Pancreas (tissue), 10 donors: Measurements from ENCODE around the gene GRIN2D. TPM values are rescaled to one million over a fixed set of nuclear protein-coding genes. Genes with fewer than 3 reads are reported as not detected.

Source experiments
- ATAC-seq, 4 donors: fragments of 200-7000 bp; cut with Tn5 transposase; one replicate each; pipeline versions ENCODE4 v1.8.0 to v1.9.1; 2020; ENCODE audit warnings: mild to moderate bottlenecking in 4 of 4, moderate library complexity in 4 of 4
- DNase-seq, 6 donors: peaks; one replicate each; pipeline ENCODE4 v3.0.0-alpha.2; 2020
- FAIRE-seq: peaks from 2 replicates; lab custom pipeline; 2012; peaks lifted over from hg19 to GRCh38; lab: Jason Lieb, UNC
- H3K27ac ChIP-seq, 4 donors: fragments of 200-600 bp; sonication (generic); 1 replicate in 3 of 4; 2 replicates in 1 of 4; pipeline versions ENCODE4 v1.5.0 to v1.8.0; 2020
- H3K27me3 ChIP-seq, 4 donors: fragments of 200-600 bp; one replicate each; pipeline ENCODE4 v1.8.0; 2021
- H3K36me3 ChIP-seq, 3 donors: fragments of 200-600 bp; sonication (generic) in 1 of 3; one replicate each; pipeline versions ENCODE4 v1.5.0 to v1.8.0; 2020 to 2021
- H3K4me1 ChIP-seq, 3 donors: fragments of 200-600 bp; one replicate each; pipeline ENCODE4 v1.8.0; 2021
- H3K4me3 ChIP-seq, 4 donors: fragments of 200-600 bp; sonication (generic) in 2 of 4; one replicate each; pipeline versions ENCODE4 v1.5.0 to v1.8.0; 2020 to 2021
- H3K9me3 ChIP-seq, 4 donors: fragments of 200-600 bp; one replicate each; pipeline ENCODE4 v1.8.0; 2021
- WGBS, 2 donors: extraction: QIAGEN DNeasy Blood & Tissue Kit; methylation state at CpG; one replicate each; pipeline ENCODE4 v1.1.7; 2013; 5-methylcytosine and 5-hydroxymethylcytosine counted together
- intact Hi-C, 3 donors: fragments of 100-400 bp; cut with DNase I; formaldehyde crosslinking; loops; one replicate each; pipeline versions ENCODE4 v1.11.1 to v1.14.2; 2022
- polyA plus RNA-seq, 2 donors: library from polyadenylated mRNA; stranded (reverse); fragments of 200-250 nt; gene quantifications; one replicate each; pipeline ENCODE4 v1.2.3, GENCODE V29; 2013
- total RNA-seq, 6 donors: library from RNA; stranded (reverse); fragmentation: NEBNext Ultra II Directional in 4 of 6; extraction: Animal tissue kit (Norgen Biotek cat#: 25700) in 4 of 6; gene quantifications; one replicate each; pipeline versions ENCODE4 v1.2.1 to v1.2.4, GENCODE V29; 2021 to 2023
- TF ChIP-seq, protein P1 (sequence below), 4 donors: fragments of 200-600 bp; sonication (generic) in 3 of 4; IDR thresholded peaks; one replicate each; pipeline versions ENCODE4 v1.5.0 to v1.8.0; 2021; ENCODE audit warnings: antibody characterized with exemption in 4 of 4
- donor health status: healthy with polysubstance abuse.
- donor health status: DM: no; HTN: no; CAD: no; lungs with moderate emphysema.
- donor health status: DM: no; HTN: no; CAD: no.
- donor health status: control.
- donor health status: control.
- donor health status: Bipolar disorder and iron deficiency.
- donor health status: DM: yes; HTN: yes; CAD: no.
- donor health status: DM: no; HTN: no; CAD: no.
- donor health status: DM: no; HTN: no; CAD: no.
- donor health status: DM: yes; HTN: yes; CAD: no.

The GRIN2D gene
- total and polyA plus RNA-seq, 8 donors, result 0.04 to 0.66 (median 0.19) TPM; not detected in 1

DNA sequence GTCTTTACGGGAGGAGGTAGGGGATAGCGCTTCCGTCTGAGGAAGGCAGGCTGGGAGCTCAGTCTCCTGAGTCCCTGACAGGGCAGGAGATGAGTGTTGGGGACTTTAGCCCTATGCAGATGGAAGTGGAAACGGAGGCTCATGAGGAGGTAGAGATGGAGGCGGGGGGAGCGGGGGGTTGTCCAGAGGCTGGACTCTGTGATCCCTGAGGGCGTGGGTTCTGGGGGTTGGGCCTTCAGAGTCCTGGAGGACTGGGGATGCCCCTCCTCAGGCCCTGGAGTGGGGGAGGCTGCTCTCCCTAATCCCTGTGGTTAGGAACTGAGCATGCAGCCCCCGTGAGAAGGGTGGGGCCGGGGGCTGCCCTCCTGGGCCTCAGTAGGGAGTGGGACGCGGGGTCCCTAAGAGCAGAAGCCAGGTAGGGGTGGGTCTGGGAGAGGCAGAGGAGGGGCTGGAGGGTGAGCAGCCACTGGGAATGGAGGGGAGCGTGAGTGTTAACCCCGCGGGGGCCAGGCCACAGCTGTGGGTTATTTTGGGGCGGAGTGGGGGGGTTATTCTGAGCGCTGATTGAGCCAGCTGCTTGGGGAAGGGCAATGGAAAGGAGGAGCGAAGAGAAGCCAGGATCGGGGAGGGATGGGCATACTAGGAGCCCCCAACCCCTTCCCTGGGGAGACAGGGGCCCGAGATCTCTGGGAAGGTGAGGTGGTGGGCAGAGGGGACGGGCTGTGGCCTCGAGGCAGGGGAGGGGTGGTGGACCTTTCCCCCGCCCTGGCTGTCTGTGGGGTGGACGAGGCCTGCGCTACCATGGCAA lies 2.8 kb downstream of the GRIN2D start:
- FAIRE-seq, result no peak
- no peak overlapping the region for H3K27ac ChIP-seq
- DNase-seq, result no peak
- H3K36me3 ChIP-seq, result no peaks in the 10 kb centered on the region
- peaks cover 0 to 8% (median 2%) of the 10 kb centered on the region in 4 donors for H3K27me3 ChIP-seq
- H3K9me3 ChIP-seq, result no peaks in the 10 kb centered on the region
- intact Hi-C loops, result no loop called here
- no peaks in the 10 kb centered on the region for H3K4me1 ChIP-seq
- TF ChIP-seq, protein P1, sequence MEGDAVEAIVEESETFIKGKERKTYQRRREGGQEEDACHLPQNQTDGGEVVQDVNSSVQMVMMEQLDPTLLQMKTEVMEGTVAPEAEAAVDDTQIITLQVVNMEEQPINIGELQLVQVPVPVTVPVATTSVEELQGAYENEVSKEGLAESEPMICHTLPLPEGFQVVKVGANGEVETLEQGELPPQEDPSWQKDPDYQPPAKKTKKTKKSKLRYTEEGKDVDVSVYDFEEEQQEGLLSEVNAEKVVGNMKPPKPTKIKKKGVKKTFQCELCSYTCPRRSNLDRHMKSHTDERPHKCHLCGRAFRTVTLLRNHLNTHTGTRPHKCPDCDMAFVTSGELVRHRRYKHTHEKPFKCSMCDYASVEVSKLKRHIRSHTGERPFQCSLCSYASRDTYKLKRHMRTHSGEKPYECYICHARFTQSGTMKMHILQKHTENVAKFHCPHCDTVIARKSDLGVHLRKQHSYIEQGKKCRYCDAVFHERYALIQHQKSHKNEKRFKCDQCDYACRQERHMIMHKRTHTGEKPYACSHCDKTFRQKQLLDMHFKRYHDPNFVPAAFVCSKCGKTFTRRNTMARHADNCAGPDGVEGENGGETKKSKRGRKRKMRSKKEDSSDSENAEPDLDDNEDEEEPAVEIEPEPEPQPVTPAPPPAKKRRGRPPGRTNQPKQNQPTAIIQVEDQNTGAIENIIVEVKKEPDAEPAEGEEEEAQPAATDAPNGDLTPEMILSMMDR (IDR thresholded peaks at IDR 0.05), result no peak
- ATAC-seq, result no peak
- no peak overlapping the region for H3K4me3 ChIP-seq
- 57 to 58% methylated on average over 24 of the region's 24 CpGs for WGBS, 2 donors

DNA sequence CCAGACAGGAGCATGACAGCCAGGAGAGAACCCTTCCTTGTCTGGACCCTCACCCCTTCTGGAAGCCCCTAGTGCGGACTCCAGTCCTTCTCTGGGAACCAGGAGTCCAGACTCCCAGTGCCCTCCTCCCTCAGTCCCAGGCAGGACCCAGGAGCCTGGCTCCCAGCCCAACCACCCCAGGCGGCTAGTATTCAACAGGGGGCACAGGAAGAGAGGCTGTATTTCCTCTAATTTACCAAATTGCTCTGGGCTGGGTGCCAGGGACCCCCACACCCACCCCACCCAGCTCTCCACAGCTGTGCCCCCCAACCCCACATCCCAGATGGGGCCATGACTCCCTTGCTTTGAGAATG lies 3.3 kb downstream of the GRIN2D start:
- ATAC-seq (no peak), FAIRE-seq (no peak), DNase-seq (peak in 1 of 6 donors; percentile 42)
- TF ChIP-seq, protein P1 (IDR thresholded peaks at IDR 0.05), result no peak
- H3K27ac ChIP-seq, result no peak overlapping the region
- H3K27me3 ChIP-seq, result peaks cover 0 to 8% (median 2%) of the 10 kb centered on the region in 4 donors
- H3K4me1 ChIP-seq, result no peaks in the 10 kb centered on the region
- H3K36me3 ChIP-seq, result no peaks in the 10 kb centered on the region
- intact Hi-C loops, result no loop called here
- H3K4me3 ChIP-seq, result no peak overlapping the region
- WGBS, 2 donors, result 44 to 62% methylated on average over 2 of the region's 2 CpGs
- no peaks in the 10 kb centered on the region for H3K9me3 ChIP-seq

DNA sequence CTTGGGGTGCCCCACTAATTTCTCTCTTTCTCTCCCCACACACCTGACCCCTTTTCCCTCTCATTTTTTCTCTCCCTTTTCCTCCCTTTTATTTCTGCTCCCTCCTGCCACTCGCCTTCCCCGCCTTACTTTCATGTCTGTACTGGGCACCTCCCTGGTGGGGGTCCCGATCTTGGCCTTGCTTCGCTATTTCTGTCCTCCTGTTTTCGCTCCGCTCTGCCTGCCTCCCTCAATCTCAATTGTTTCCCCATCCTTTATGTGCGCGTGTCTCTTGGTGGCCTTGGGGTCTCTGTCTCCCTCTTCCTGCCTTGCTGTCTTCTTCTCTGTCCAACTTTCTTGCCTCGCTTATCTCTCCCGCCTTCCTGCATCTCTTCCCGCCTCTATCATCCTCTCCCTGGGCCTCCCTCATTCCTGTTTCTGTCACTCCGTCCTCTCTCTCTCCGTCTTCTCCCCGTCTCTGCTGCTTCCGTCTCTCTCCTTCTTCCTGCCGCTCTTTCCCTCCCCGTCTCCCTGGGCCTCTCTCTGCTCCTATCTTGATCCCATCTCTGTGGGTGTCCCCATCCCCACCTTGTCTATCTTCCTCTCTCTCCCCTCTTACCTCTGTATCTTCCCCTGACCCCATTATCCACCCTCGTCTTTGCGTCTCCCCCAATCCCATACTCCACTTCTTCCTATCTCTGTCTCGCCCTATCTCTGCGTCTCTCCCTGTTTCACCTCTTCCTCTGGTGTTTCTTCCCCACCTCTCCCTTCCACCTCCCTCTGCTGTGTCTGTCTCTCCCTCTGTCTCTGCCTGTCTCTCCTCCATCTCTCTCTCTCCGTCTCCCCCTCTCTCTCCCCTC lies 4.0 kb downstream of the GRIN2D start:
- H3K36me3 ChIP-seq, result no peaks in the 10 kb centered on the region
- no peaks in the 10 kb centered on the region for H3K4me1 ChIP-seq
- H3K27me3 ChIP-seq, result peaks cover 0 to 8% (median 2%) of the 10 kb centered on the region in 4 donors
- TF ChIP-seq, protein P1 (IDR thresholded peaks at IDR 0.05), result no peak
- ATAC-seq (no peak), FAIRE-seq (no peak), DNase-seq (no peak)
- WGBS, 2 donors, result 49 to 66% methylated on average over 22 of the region's 22 CpGs
- intact Hi-C loops, result no loop called here
- H3K4me3 ChIP-seq, result peak overlapping the region in 1 of 4 donors; percentile 35
- H3K9me3 ChIP-seq, result no peaks in the 10 kb centered on the region
- no peak overlapping the region for H3K27ac ChIP-seq

DNA sequence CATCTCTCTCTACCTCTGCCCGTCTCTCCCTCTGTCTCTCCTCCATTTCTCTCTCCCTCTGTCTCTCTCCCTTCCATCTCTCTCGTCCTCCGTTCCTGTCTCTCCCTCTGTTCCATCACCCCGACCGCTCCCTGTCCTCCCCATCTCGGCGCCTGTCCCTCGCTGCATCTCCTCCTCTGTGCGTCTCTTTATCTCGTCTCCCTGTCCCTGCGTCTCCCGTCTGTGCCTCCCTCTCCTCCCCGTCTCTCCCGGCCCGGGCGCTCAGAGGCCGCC lies 4.6 kb downstream of the GRIN2D start:
- no peak for FAIRE-seq
- H3K9me3 ChIP-seq, result no peaks in the 10 kb centered on the region
- no peaks in the 10 kb centered on the region for H3K4me1 ChIP-seq
- TF ChIP-seq, protein P1 (IDR thresholded peaks at IDR 0.05), result no peak
- intact Hi-C loops, result no loop called here
- ATAC-seq, result no peak
- H3K27me3 ChIP-seq, result peaks cover 0 to 8% (median 2%) of the 10 kb centered on the region in 4 donors
- WGBS, 2 donors, result 6 to 8% methylated on average over 17 of the region's 17 CpGs
- H3K36me3 ChIP-seq, result no peaks in the 10 kb centered on the region
- peak overlapping the region in 2 of 4 donors; percentile 24 to 35 for H3K4me3 ChIP-seq
- no peak for DNase-seq
- H3K27ac ChIP-seq, result no peak overlapping the region
